ENCODE results near the gene NDUFS1. TPM values are rescaled to one million over a fixed set of nuclear protein-coding genes. Genes with fewer than 3 reads are reported as not detected.

The NDUFS1 gene
- total and polyA plus RNA-seq, 2 of the 8 experiments (the other 6 are each of a cell fraction or from before 2014, with no cell fraction given) = 42.1 to 97.0 TPM

- Histone ChIP-seq H3K23me2 (ENCODE audit: low read depth, low read length) (peaks cover 11% of the 10 kb centered on the region), H3K4me1 (replicated peaks in 1 of 4; ENCODE audit: control insufficient read depth in 3 of 4, insufficient read depth in 4 of 4, low read length in 3 of 4) (peaks cover 0 to 4% (median 3%) of the 10 kb centered on the region in 4 experiments; a peak in 5 of 7 replicates), H4K91ac (replicated peaks; ENCODE audit: insufficient read length, low read length) (peak overlapping the region; percentile 41), H3K9ac (replicated peaks in 1 of 4; ENCODE audit: extremely low read depth in 1 of 4, low read depth in 3 of 4, low read length in 3 of 4) (peak overlapping the region; percentile 86 to 98 (median 87)), H2BK15ac (ENCODE audit: low read length) (0 out of 2 replicates have a peak overlapping the region, but pooled peaks have one; percentile 67), H3K4ac (replicated peaks; ENCODE audit: insufficient read length, low read depth, low read length) (peak overlapping the region; percentile 84), H2BK5ac (ENCODE audit: low read depth, low read length) (peak overlapping the region; percentile 87), H3K14ac (ENCODE audit: insufficient read length) (no peak overlapping the region), H2AK5ac (ENCODE audit: low read depth, low read length) (peak overlapping the region; percentile 98), H3K4me3 (ENCODE audit: extremely low read depth in 1 of 4, insufficient read depth in 2 of 4, low read depth in 3 of 4, low read length in 4 of 4) (peak overlapping the region; percentile 94 to 100 (median 97)), H3K79me2 (ENCODE audit: control insufficient read depth in 1 of 2, insufficient read depth in 2 of 2, low read length in 2 of 2) (peaks cover 9 to 70% of the 10 kb centered on the region in 2 experiments), H3K79me1 (ENCODE audit: low read depth, low read length) (no peaks in the 10 kb centered on the region; the same call in 1 of the 2 replicates), H3K36me3 (ENCODE audit: control insufficient read depth in 2 of 4, insufficient read depth in 4 of 4, low read length in 3 of 4) (peaks cover 11 to 36% (median 23%) of the 10 kb centered on the region in 4 experiments), H3K4me2 (ENCODE audit: insufficient read depth in 1 of 2, low read depth in 2 of 2, low read length in 2 of 2) (peak overlapping the region; percentile 89 to 95), H4K8ac (ENCODE audit: extremely low read depth, insufficient read depth, low read length) (peak overlapping the region; percentile 79; the same call in 1 of the 2 replicates), H3K56ac (replicated peaks; ENCODE audit: insufficient read length, low read depth, low read length) (peak overlapping the region; percentile 73), H2AFZ (ENCODE audit: low read length) (no peak overlapping the region), H3K27ac (ENCODE audit: low read depth, low read length) (peak overlapping the region; percentile 52; the same call in 1 of the 2 replicates), H4K20me1 (replicated peaks in 1 of 2; ENCODE audit: control insufficient read depth in 1 of 2, insufficient read depth in 2 of 2, low read length in 2 of 2) (peaks cover 3 to 12% of the 10 kb centered on the region in 2 experiments), H3K23ac (ENCODE audit: insufficient read length) (no peak overlapping the region), H3K27me3 (replicated peaks in 1 of 4; ENCODE audit: control insufficient read depth in 3 of 4, extremely low read depth in 1 of 4, insufficient read depth in 3 of 4, low read length in 3 of 4) (no peaks in the 10 kb centered on the region), H2BK120ac (replicated peaks; ENCODE audit: low read depth, low read length) (peak overlapping the region; percentile 31), H3K9me3 (ENCODE audit: insufficient read depth in 2 of 2, low read depth in 1 of 2, low read length in 1 of 2) (no peaks in the 10 kb centered on the region), H4K5ac (ENCODE audit: insufficient read length, low read depth, low read length) (peak overlapping the region; percentile 84), H2BK12ac (ENCODE audit: low read depth, low read length) (peak overlapping the region; percentile 56; the same call in 1 of the 2 replicates), H2BK20ac (ENCODE audit: low read length) (no peak overlapping the region), H3K18ac (ENCODE audit: extremely low read depth, low read length) (peak overlapping the region; percentile 97)
- FAIRE-seq (no peak), DNase-seq (ENCODE audit: low read depth in 1 of 2, low spot score in 2 of 2) (no peak)
- 2% methylated on average over 33 of the region's 33 CpGs; no CpG with 5 or more reads in 1 of the 2 experiments for WGBS, 2 experiments (ENCODE audit: extremely low coverage in 1 of 2, insufficient coverage in 1 of 2, insufficient read length in 1 of 2, insufficient replicate concordance in 2 of 2, low coverage in 1 of 2, low lambda C conversion rate in 2 of 2, missing lambda C conversion rate in 1 of 2)
- CTCF ChIA-PET (ENCODE audit: partially characterized antibody) = interaction anchor here (0.6 kb wide), 1 partner anchor 156 kb away, joined by 3 read pairs; no protein-coding TSS in a partner anchor
- TF ChIP-seq ASH2L (IDR thresholded peaks at IDR 0.05; ENCODE audit: low read length) (peak; percentile 22), POU5F1 (IDR thresholded peaks at IDR 0.05; ENCODE audit: low read depth, low read length) (no peak), HDAC6 (IDR thresholded peaks at IDR 0.05; ENCODE audit: low read depth, low read length) (no peak), KDM4A (IDR thresholded peaks at IDR 0.05; ENCODE audit: low read depth, low read length, severe bottlenecking) (peak; percentile 32), CHD1 (IDR thresholded peaks at IDR 0.05; ENCODE audit: low read depth, low read length) (0 out of 2 replicates have a peak, but pooled peaks have one; percentile 45), ATF2 (IDR thresholded peaks at IDR 0.05; ENCODE audit: low read length) (no peak), SP1 (IDR thresholded peaks at IDR 0.05; ENCODE audit: low read depth, low read length) (no peak)
- POLR2A ChIA-PET (ENCODE audit: partially characterized antibody) = interaction anchor here (0.6 to 3.6 kb wide), 25 partner anchors 13 to 231 kb away, joined by 3 to 19 read pairs (median 5); partner anchors contain the start of genes INO80D and ZDBF2
Measured at GRCh38 chr2:206158563-206159345, 490 bp downstream of the NDUFS1 start.

Data from H1 (cell line).